ENCODE measurements around the gene ST7.
"Not testable (repeated sequence)": the region's sequence is repeated elsewhere in the genome, so short reads cannot be mapped to it uniquely, and the experiment has no call there.

Gene ST7

GRCh38 chr7:116953372-116953905 lies at the start of gene ST7:
Gene ST7, plus strand, starts transcription at chr7:116953501. Its CDS starts 40 bp downstream, at chr7:116953541.
- peak; percentile 56 for DNase-seq (ENCODE audit: low spot score)

GRCh38 chr7:116906391-116906790 lies 46.9 kb upstream of the ST7 start:
- DNase-seq (ENCODE audit: low spot score), result no peak

GRCh38 chr7:116910383-116910782 lies 42.9 kb upstream of the ST7 start:
- DNase-seq (ENCODE audit: low spot score), result no peak

- no peak for DNase-seq (ENCODE audit: low spot score)
These were observed 41.5 kb upstream of the ST7 start for GRCh38 chr7:116911801-116912200.

- DNase-seq (ENCODE audit: low spot score), result no peak
These were observed 40.9 kb upstream of the ST7 start for GRCh38 chr7:116912269-116912909.

- DNase-seq (ENCODE audit: low spot score), result no peak
These were observed 34.6 kb upstream of the ST7 start for GRCh38 chr7:116918704-116919103.

GRCh38 chr7:116920359-116920758 lies 32.9 kb upstream of the ST7 start:
- no peak for DNase-seq (ENCODE audit: low spot score)

- no peak for DNase-seq (ENCODE audit: low spot score)
These were observed 30.8 kb upstream of the ST7 start for GRCh38 chr7:116922545-116922944.

- DNase-seq (ENCODE audit: low spot score), result no peak
These were observed 28.6 kb upstream of the ST7 start for GRCh38 chr7:116924741-116925140.

GRCh38 chr7:116929021-116929420 lies 24.3 kb upstream of the ST7 start:
- no peak for DNase-seq (ENCODE audit: low spot score)

- peak; percentile 68 for DNase-seq (ENCODE audit: low spot score)
These were observed 23.1 kb upstream of the ST7 start for GRCh38 chr7:116929914-116930913.

GRCh38 chr7:116932566-116932965 lies 20.7 kb upstream of the ST7 start:
- no peak for DNase-seq (ENCODE audit: low spot score)

- no peak for DNase-seq (ENCODE audit: low spot score)
These were observed 19.8 kb upstream of the ST7 start for GRCh38 chr7:116933465-116933864.

GRCh38 chr7:116934580-116934979 lies 18.7 kb upstream of the ST7 start:
- no peak for DNase-seq (ENCODE audit: low spot score)

GRCh38 chr7:116936844-116937243 lies 16.5 kb upstream of the ST7 start:
- DNase-seq (ENCODE audit: low spot score), result not testable (repeated sequence)

- no peak for DNase-seq (ENCODE audit: low spot score)
These were observed 14.6 kb upstream of the ST7 start for GRCh38 chr7:116938678-116939077.

- DNase-seq (ENCODE audit: low spot score), result no peak
These were observed 12.5 kb upstream of the ST7 start for GRCh38 chr7:116940689-116941370.

- DNase-seq (ENCODE audit: low spot score), result no peak
These were observed 10.8 kb upstream of the ST7 start for GRCh38 chr7:116942504-116942903.

GRCh38 chr7:116948934-116949333 lies 4.4 kb upstream of the ST7 start:
- no peak for DNase-seq (ENCODE audit: low spot score)

- DNase-seq (ENCODE audit: low spot score), result no peak
These were observed 3.1 kb upstream of the ST7 start for GRCh38 chr7:116949941-116950801.

GRCh38 chr7:116950889-116951351 lies 2.4 kb upstream of the ST7 start:
- no peak for DNase-seq (ENCODE audit: low spot score)

Data from CD4-positive, alpha-beta T cell treated with Interleukin-6 at 100 ng/mL for 8 hours (primary cell).